K562 (cell line): ENCODE measurements around the gene EFCAB5. TPM values are rescaled to one million over a fixed set of nuclear protein-coding genes. Genes with fewer than 3 reads are reported as not detected.
A peak's percentile ranks its signal among the peaks of the same experiment; 100 is the strongest.

Source experiments
- ARNT ChIP-seq, 2 experiments: fragments of 450-650 bp; IDR thresholded peaks; 2 replicates each; pipeline ENCODE4 v1.6.1; 2016; ENCODE audit warnings: mild to moderate bottlenecking in 1 of 2
- ATF7 ChIP-seq: fragments of 450-650 bp; IDR thresholded peaks from 2 replicates; pipeline ENCODE4 v1.7.1; 2014; ENCODE audit warnings: mild to moderate bottlenecking, moderate library complexity
- CTBP1 ChIP-seq: fragments of 450-650 bp; IDR thresholded peaks from 2 replicates; pipeline ENCODE4 v1.6.1; 2016; ENCODE audit warnings: borderline replicate concordance
- DMBX1 ChIP-seq: fragments of 250-450 bp; sonication (Bioruptor Pico); IDR thresholded peaks from 2 replicates; pipeline ENCODE4 v1.8.0; 2022; ENCODE audit warnings: inconsistent platforms, mild to moderate bottlenecking, moderate library complexity, borderline replicate concordance
- EHMT2 ChIP-seq: fragments of 450-650 bp; IDR thresholded peaks from 2 replicates; pipeline ENCODE4 v1.6.1; 2018; ENCODE audit warnings: antibody characterized with exemption
- ELF1 ChIP-seq: fragments of 200-800 bp; sonication (Bioruptor generic); IDR thresholded peaks from 2 replicates; pipeline ENCODE4 v1.6.1; 2016; ENCODE audit warnings: missing genetic modification characterization, missing compliant biosample characterization
- ETS1 ChIP-seq: conservative IDR thresholded peaks from 2 replicates; pipeline ENCODE4 v1.6.1; 2011; ENCODE audit warnings: low read depth, mild to moderate bottlenecking, low read length; ENCODE audit not compliant: control insufficient read depth
- EZH2 ChIP-seq: IDR thresholded peaks from 2 replicates; pipeline ENCODE4 v1.6.1; 2012; ENCODE audit warnings: low read depth, mild to moderate bottlenecking, inconsistent platforms, low read length, borderline replicate concordance
- HSF4 ChIP-seq: fragments of 250-450 bp; sonication (Bioruptor Pico); IDR thresholded peaks from 2 replicates; pipeline ENCODE4 v2.1.2; 2022; ENCODE audit warnings: mild to moderate bottlenecking, moderate library complexity, borderline replicate concordance
- NFIX ChIP-seq: fragments of 250-450 bp; sonication (Bioruptor Pico); IDR thresholded peaks from 2 replicates; pipeline ENCODE4 v1.4.0; 2020; ENCODE audit warnings: low read depth, mild to moderate bottlenecking, moderate library complexity
- NFXL1 ChIP-seq: fragments of 450-650 bp; formaldehyde crosslinking; IDR thresholded peaks from 2 replicates; pipeline ENCODE4 v1.4.0; 2021; ENCODE audit warnings: mild to moderate bottlenecking
- NR4A1 ChIP-seq, 2 experiments: fragments of 250-450 bp in 1 of 2; fragments of 450-650 bp in 1 of 2; sonication (Bioruptor Pico) in 1 of 2; IDR thresholded peaks; 2 replicates each; pipeline versions ENCODE4 v1.4.0 to v1.6.1; 2016 to 2020; ENCODE audit warnings: mild to moderate bottlenecking in 2 of 2, missing compliant biosample characterization in 1 of 2, missing genetic modification characterization in 1 of 2, moderate library complexity in 1 of 2
- POLR2AphosphoS2 ChIP-seq: IDR thresholded peaks from 2 replicates; pipeline ENCODE4 v1.6.1; 2012; ENCODE audit warnings: low read length, improper control_type of control experiment
- POLR2H ChIP-seq: IDR thresholded peaks from 2 replicates; pipeline ENCODE4 v1.6.1; 2016; ENCODE audit warnings: missing genetic modification characterization, low read depth, mild to moderate bottlenecking, control low read depth, missing compliant biosample characterization, moderate library complexity
- PYGO2 ChIP-seq: fragments of 450-650 bp; IDR thresholded peaks from 2 replicates; pipeline ENCODE4 v1.6.1; 2016; ENCODE audit warnings: mild to moderate bottlenecking, missing genetic modification characterization, moderate library complexity, missing compliant biosample characterization
- RBM14 ChIP-seq: fragments of 200-400 bp; formaldehyde crosslinking; IDR thresholded peaks from 2 replicates; pipeline ENCODE4 v1.6.1; 2018; ENCODE audit warnings: low read depth, mild to moderate bottlenecking, low read length, moderate library complexity, borderline replicate concordance; ENCODE audit not compliant: insufficient read depth
- SUPT5H ChIP-seq: fragments of 450-650 bp; IDR thresholded peaks from 2 replicates; pipeline ENCODE4 v1.6.1; 2016
- THAP7 ChIP-seq: fragments of 250-450 bp; sonication (Bioruptor Pico); IDR thresholded peaks from 2 replicates; pipeline ENCODE4 v1.5.0; 2021
- ZBTB1 ChIP-seq: sonication (generic); formaldehyde crosslinking; IDR thresholded peaks from 2 replicates; pipeline ENCODE4 v1.8.1; 2023; ENCODE audit warnings: missing genetic modification reagents, low read depth, mild to moderate bottlenecking, borderline replicate concordance
- ZFP36 ChIP-seq: fragments of 150-350 bp; IDR thresholded peaks from 2 replicates; pipeline ENCODE4 v1.6.1; 2018; ENCODE audit warnings: low read length, low read depth; ENCODE audit not compliant: partially characterized antibody
- ZFX ChIP-seq: sonication (generic); formaldehyde crosslinking; IDR thresholded peaks from 2 replicates; pipeline ENCODE4 v1.8.0; 2022; ENCODE audit warnings: mild to moderate bottlenecking, missing genetic modification reagents, moderate library complexity
- ZKSCAN3 ChIP-seq: fragments of 250-450 bp; sonication (Bioruptor Pico); IDR thresholded peaks from 2 replicates; pipeline ENCODE4 v1.4.0; 2020
- ZNF274 ChIP-seq: IDR thresholded peaks from 2 replicates; pipeline ENCODE4 v1.6.1; 2011; ENCODE audit warnings: low read depth, mild to moderate bottlenecking, low read length, moderate library complexity, borderline replicate concordance
- ZNF3 ChIP-seq: fragments of 250-450 bp; sonication (Bioruptor Pico); IDR thresholded peaks from 2 replicates; pipeline ENCODE4 v1.5.0; 2021; ENCODE audit warnings: mild to moderate bottlenecking, moderate library complexity
- ZNF696 ChIP-seq: fragments of 250-450 bp; sonication (Bioruptor Pico); conservative IDR thresholded peaks from 2 replicates; pipeline ENCODE4 v1.4.0; 2020; ENCODE audit warnings: mild to moderate bottlenecking, moderate library complexity
- polyA plus RNA-seq, 8 experiments: library from polyadenylated mRNA; depleted of rRNA in 4 of 8; stranded (reverse) in 5 of 8; unstranded in 3 of 8; fragments of >200 nt; fragmentation: Nextera tagmentation in 2 of 8; fragmentation: Illumina TruSeq in 1 of 8; extraction: Ambion mirVana in 2 of 8; extraction: Trizol in 1 of 8; gene quantifications; 2 replicates each; pipeline versions ENCODE4 v1.2.1 to v1.2.3, GENCODE V29; 2011 to 2014; ENCODE audit warnings: inconsistent platforms in 1 of 8, missing spikeins in 1 of 8
- total RNA-seq, 7 experiments: library from RNA; depleted of rRNA in 6 of 7; stranded (reverse); fragments of >200 nt in 6 of 7; fragmentation: Illumina TruSeq in 2 of 7; extraction: Trizol in 2 of 7; gene quantifications; 2 replicates each; pipeline versions ENCODE4 v1.2.1 to v1.2.3, GENCODE V29; 2011 to 2021; ENCODE audit warnings: low replicate concordance in 1 of 7
- TF ChIP-seq, protein P1 (sequence below), 2 experiments: fragments of 450-650 bp; conservative IDR thresholded peaks; 2 replicates each; pipeline ENCODE4 v1.6.1; 2017; ENCODE audit warnings: mild to moderate bottlenecking in 2 of 2, moderate library complexity in 2 of 2

Gene EFCAB5
- total and polyA plus RNA-seq, 9 of the 15 experiments (the other 6 are each of a cell fraction or from before 2014, with no cell fraction given): 0.06 to 0.11 TPM; not detected in 7

GRCh38 chr17:29929533-29930408 is 11.7 kb upstream of the EFCAB5 start, which contains the start of gene SSH2 (continued):
- TF ChIP-seq EHMT2: 0 out of 2 replicates have a peak, but pooled peaks have one; percentile 23
- no peak for TF ChIP-seq NFIX (CRISPR knock-in tag)
- no peak for TF ChIP-seq RBM14
- no peak for TF ChIP-seq ZNF696
- no peak for TF ChIP-seq HSF4 (CRISPR knock-in tag)
- TF ChIP-seq ETS1: peak; percentile 20; the same call in 1 of the 2 replicates
- peak; percentile 88 for TF ChIP-seq CTBP1
- no peak for TF ChIP-seq POLR2AphosphoS2
- TF ChIP-seq ZFP36: no peak
- no peak for TF ChIP-seq NR4A1 (CRISPR knock-in tag; IDR thresholded peaks at IDR 0.05)
- no peak for TF ChIP-seq NR4A1 (tag; IDR thresholded peaks at IDR 0.05)
- no peak for TF ChIP-seq PYGO2 (tag)
- TF ChIP-seq ZNF3 (CRISPR knock-in tag): no peak
- TF ChIP-seq THAP7: no peak
- no peak; the same call in 1 of the 2 replicates for TF ChIP-seq ZBTB1 (CRISPR knock-in tag)
- TF ChIP-seq, protein P1, sequence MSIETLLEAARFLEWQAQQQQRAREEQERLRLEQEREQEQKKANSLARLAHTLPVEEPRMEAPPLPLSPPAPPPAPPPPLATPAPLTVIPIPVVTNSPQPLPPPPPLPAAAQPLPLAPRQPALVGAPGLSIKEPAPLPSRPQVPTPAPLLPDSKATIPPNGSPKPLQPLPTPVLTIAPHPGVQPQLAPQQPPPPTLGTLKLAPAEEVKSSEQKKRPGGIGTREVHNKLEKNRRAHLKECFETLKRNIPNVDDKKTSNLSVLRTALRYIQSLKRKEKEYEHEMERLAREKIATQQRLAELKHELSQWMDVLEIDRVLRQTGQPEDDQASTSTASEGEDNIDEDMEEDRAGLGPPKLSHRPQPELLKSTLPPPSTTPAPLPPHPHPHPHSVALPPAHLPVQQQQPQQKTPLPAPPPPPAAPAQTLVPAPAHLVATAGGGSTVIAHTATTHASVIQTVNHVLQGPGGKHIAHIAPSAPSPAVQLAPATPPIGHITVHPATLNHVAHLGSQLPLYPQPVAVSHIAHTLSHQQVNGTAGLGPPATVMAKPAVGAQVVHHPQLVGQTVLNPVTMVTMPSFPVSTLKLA (conservative IDR thresholded peaks at IDR 0.05): peak; percentile 74 to 83
- peak; percentile 17; the same call in 1 of the 2 replicates for TF ChIP-seq ELF1 (tag)
- TF ChIP-seq ATF7: peak; percentile 50
- TF ChIP-seq ZNF274: no peak
- no peak for TF ChIP-seq DMBX1 (CRISPR knock-in tag)
- TF ChIP-seq ARNT (IDR thresholded peaks at IDR 0.05): 0 out of 4 replicates have a peak, but pooled peaks of 1 of the 2 experiments have one; percentile 59
- no peak for TF ChIP-seq POLR2H (tag)
- peak; percentile 66 for TF ChIP-seq SUPT5H
- no peak for TF ChIP-seq EZH2
- peak; percentile 50; the same call in 1 of the 2 replicates for TF ChIP-seq ZFX (CRISPR knock-in tag)
- no peak for TF ChIP-seq NFXL1 (CRISPR knock-in tag)
- no peak for TF ChIP-seq ZKSCAN3 (CRISPR knock-in tag)
